DND-41 (cell line): Measurements from ENCODE around the gene SLC25A51.

Experiments used
- ATAC-seq: fragments of 200-7000 bp; cut with Tn5 transposase; 3 replicates; pipeline ENCODE4 v1.9.1; 2021; ENCODE audit warnings: low read depth; ENCODE audit not compliant: insufficient read depth
- DNase-seq: peaks from one replicate; pipeline ENCODE4 v3.0.0-alpha.2; 2020
- H2AFZ ChIP-seq: 2 replicates; pipeline ENCODE4 v1.6.0; 2012; ENCODE audit warnings: low read depth, low read length
- H3K27ac ChIP-seq: 2 replicates; pipeline ENCODE4 v1.5.1; 2012; ENCODE audit warnings: low read length, inconsistent platforms
- H3K27me3 ChIP-seq: fragments of 200-600 bp; sonication (generic); 2 replicates; pipeline ENCODE4 v1.6.0; 2012; ENCODE audit warnings: low read length, mild to moderate bottlenecking, inconsistent platforms; ENCODE audit not compliant: insufficient read depth, poor library complexity
- H3K36me3 ChIP-seq: 2 replicates; pipeline ENCODE4 v1.5.1; 2012; ENCODE audit warnings: low read length, inconsistent platforms; ENCODE audit not compliant: insufficient read depth
- H3K4me1 ChIP-seq: 2 replicates; pipeline ENCODE4 v1.5.1; 2012; ENCODE audit warnings: mild to moderate bottlenecking, low read length; ENCODE audit not compliant: insufficient read depth
- H3K4me2 ChIP-seq: 2 replicates; pipeline ENCODE4 v1.6.0; 2012; ENCODE audit warnings: mild to moderate bottlenecking, moderate library complexity, low read length, inconsistent platforms; ENCODE audit not compliant: insufficient read depth
- H3K4me3 ChIP-seq, 2 experiments: fragments of 200-600 bp in 1 of 2; shearing (Covaris generic) in 1 of 2; 2 replicates each; pipeline ENCODE4 v1.5.1; 2012 to 2016; ENCODE audit warnings: inconsistent platforms in 2 of 2, low read length in 2 of 2, mild to moderate bottlenecking in 2 of 2, low read depth in 1 of 2, moderate library complexity in 1 of 2
- H3K79me2 ChIP-seq: 2 replicates; pipeline ENCODE4 v1.6.0; 2012; ENCODE audit warnings: low read length, inconsistent platforms; ENCODE audit not compliant: insufficient read depth
- H3K9ac ChIP-seq: 2 replicates; pipeline ENCODE4 v1.6.0; 2012; ENCODE audit warnings: low read depth, mild to moderate bottlenecking, inconsistent platforms, low read length, moderate library complexity
- H3K9me3 ChIP-seq: 2 replicates; pipeline ENCODE4 v1.5.1; 2012; ENCODE audit warnings: low read length, moderate library complexity, mild to moderate bottlenecking, inconsistent platforms; ENCODE audit not compliant: insufficient read depth, severe bottlenecking
- H4K20me1 ChIP-seq: 2 replicates; pipeline ENCODE4 v1.6.0; 2012; ENCODE audit warnings: low read length; ENCODE audit not compliant: insufficient read depth
- EZH2 ChIP-seq: IDR thresholded peaks from 3 replicates; pipeline ENCODE4 v1.6.1; 2012; ENCODE audit warnings: borderline replicate concordance, low read depth, mild to moderate bottlenecking, moderate library complexity, low read length, inconsistent platforms; ENCODE audit not compliant: severe bottlenecking
- TF ChIP-seq, protein P1 (sequence below): IDR thresholded peaks from 2 replicates; pipeline ENCODE4 v1.5.1; 2012; ENCODE audit warnings: borderline replicate concordance, low read length, moderate library complexity, mild to moderate bottlenecking; ENCODE audit not compliant: poor library complexity, severe bottlenecking; ENCODE audit errors: extremely low read depth

The SLC25A51 gene

DNA sequence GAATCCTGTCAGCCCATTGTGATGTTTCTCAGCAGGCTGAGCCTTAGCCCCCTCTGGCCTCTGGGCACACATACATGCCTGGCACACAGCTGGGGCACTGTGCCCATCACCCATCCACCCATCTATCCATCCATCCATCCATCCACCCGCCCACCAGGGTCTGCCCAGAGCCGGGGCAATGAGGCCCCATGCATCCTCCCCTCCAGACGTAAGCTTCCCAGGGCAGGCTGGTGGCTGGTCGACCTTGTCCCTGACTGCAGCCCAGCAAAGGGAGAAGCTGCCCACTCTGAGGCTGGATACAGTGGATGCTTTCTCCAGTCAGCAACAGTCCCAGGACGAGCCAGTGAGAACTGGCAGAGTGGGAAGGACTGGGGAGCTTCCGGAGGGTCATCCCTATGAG, 21.1 kb upstream of the SLC25A51 start:
- H2AFZ ChIP-seq = no peak overlapping the region
- TF ChIP-seq, protein P1, sequence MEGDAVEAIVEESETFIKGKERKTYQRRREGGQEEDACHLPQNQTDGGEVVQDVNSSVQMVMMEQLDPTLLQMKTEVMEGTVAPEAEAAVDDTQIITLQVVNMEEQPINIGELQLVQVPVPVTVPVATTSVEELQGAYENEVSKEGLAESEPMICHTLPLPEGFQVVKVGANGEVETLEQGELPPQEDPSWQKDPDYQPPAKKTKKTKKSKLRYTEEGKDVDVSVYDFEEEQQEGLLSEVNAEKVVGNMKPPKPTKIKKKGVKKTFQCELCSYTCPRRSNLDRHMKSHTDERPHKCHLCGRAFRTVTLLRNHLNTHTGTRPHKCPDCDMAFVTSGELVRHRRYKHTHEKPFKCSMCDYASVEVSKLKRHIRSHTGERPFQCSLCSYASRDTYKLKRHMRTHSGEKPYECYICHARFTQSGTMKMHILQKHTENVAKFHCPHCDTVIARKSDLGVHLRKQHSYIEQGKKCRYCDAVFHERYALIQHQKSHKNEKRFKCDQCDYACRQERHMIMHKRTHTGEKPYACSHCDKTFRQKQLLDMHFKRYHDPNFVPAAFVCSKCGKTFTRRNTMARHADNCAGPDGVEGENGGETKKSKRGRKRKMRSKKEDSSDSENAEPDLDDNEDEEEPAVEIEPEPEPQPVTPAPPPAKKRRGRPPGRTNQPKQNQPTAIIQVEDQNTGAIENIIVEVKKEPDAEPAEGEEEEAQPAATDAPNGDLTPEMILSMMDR = no peak
- TF ChIP-seq EZH2 = no peak
- H3K9me3 ChIP-seq = no peaks in the 10 kb centered on the region
- ATAC-seq (no peak), DNase-seq (no peak)
- H3K27ac ChIP-seq = no peak overlapping the region
- H4K20me1 ChIP-seq = no peaks in the 10 kb centered on the region; the same call in 1 of the 2 replicates
- peaks cover 7% of the 10 kb centered on the region for H3K4me1 ChIP-seq
- no peaks in the 10 kb centered on the region for H3K79me2 ChIP-seq
- no peak overlapping the region for H3K4me3 ChIP-seq
- H3K36me3 ChIP-seq = no peaks in the 10 kb centered on the region
- H3K27me3 ChIP-seq = no peaks in the 10 kb centered on the region
- H3K4me2 ChIP-seq = no peak overlapping the region
- no peak overlapping the region for H3K9ac ChIP-seq

DNA sequence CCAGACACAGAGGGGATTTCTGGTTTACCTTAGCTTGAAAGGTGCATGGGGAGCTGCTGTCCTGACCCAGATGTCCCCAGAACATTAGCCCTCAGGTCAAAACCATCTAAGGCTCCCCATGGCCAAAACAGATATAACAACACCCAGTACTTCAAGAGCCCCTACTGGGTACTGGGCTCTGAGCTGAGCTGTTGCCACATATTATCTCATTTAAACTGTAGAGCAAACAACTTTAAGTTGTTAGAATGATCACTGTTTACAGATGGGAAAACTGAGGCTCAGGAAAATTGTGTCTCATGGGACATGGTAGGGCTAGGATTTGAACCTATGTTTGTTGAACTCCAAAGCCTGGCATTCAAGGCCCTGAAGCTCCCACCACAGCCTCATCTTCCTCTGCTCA, 20.6 kb upstream of the SLC25A51 start:
- Histone ChIP-seq H3K4me1 (peaks cover 7% of the 10 kb centered on the region), H3K27ac (no peak overlapping the region), H3K9me3 (no peaks in the 10 kb centered on the region), H3K79me2 (no peaks in the 10 kb centered on the region), H2AFZ (no peak overlapping the region), H3K9ac (no peak overlapping the region), H3K36me3 (no peaks in the 10 kb centered on the region), H3K27me3 (no peaks in the 10 kb centered on the region), H3K4me3 (no peak overlapping the region), H3K4me2 (no peak overlapping the region), H4K20me1 (no peaks in the 10 kb centered on the region; the same call in 1 of the 2 replicates)
- TF ChIP-seq, protein P1 = no peak
- TF ChIP-seq EZH2 = no peak
- ATAC-seq (no peak), DNase-seq (no peak)

DNA sequence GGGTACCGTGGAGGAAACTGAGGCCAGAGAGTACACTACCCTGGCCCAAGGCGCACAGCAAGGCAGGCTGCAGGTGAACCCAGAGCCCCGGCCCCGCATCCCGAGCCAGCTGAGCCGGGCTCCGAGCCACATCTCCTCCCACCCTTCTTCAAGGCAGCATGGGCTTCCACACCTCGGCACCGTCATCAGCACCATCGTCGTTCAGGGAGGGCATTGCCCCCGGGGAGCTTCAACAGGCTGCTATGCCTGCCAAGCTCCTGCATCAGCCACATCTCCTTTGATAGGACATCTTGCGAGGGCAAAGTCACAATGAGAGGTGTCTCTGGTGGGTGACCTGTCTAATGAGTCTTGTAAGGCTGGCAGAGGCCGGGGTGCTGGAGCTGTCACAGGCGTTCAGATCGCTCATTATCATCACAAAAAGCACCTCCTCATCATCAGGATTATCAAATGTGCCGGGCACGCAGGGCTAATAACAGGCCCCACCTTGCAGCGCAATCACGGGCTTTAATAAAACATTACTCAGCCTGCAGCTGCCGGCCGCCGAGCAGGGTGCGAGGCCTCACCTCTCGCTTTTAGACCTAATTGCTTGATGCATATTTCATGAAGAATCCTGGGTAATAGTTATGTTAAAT, 20.0 kb upstream of the SLC25A51 start:
- no peaks in the 10 kb centered on the region for H3K27me3 ChIP-seq
- H3K36me3 ChIP-seq = no peaks in the 10 kb centered on the region
- H3K79me2 ChIP-seq = no peaks in the 10 kb centered on the region
- H3K27ac ChIP-seq = no peak overlapping the region
- H3K9ac ChIP-seq = no peak overlapping the region
- no peak overlapping the region for H3K4me2 ChIP-seq
- H3K4me3 ChIP-seq = no peak overlapping the region
- H3K9me3 ChIP-seq = no peaks in the 10 kb centered on the region
- H3K4me1 ChIP-seq = peaks cover 7% of the 10 kb centered on the region
- no peak for TF ChIP-seq EZH2
- TF ChIP-seq, protein P1 = no peak
- ATAC-seq (no peak), DNase-seq (no peak)
- H4K20me1 ChIP-seq = no peaks in the 10 kb centered on the region; the same call in 1 of the 2 replicates
- no peak overlapping the region for H2AFZ ChIP-seq
